ENCODE results near the gene ADGRG2.

GRCh38 chrX:18955676-18956075 lies 166.6 kb downstream of the ADGRG2 start:
- TF ChIP-seq CTCF (conservative IDR thresholded peaks at IDR 0.05 in 1 of 2, IDR thresholded peaks at IDR 0.05 in 1 of 2; ENCODE audit: extremely low read depth in 1 of 2, insufficient read depth in 1 of 2, low read depth in 1 of 2, low read length in 2 of 2) (no peak), EZH2 (IDR thresholded peaks at IDR 0.05; ENCODE audit: borderline replicate concordance, low read length) (no peak)
